Left hindlimb (tissue), 1 donor: ENCODE data around the gene TRAF3.
A peak's percentile ranks its signal among the peaks of the same experiment; 100 is the strongest.

Experiments used
- DNase-seq: peaks from one replicate; pipeline ENCODE4 v3.0.0-alpha.2; 2018

The TRAF3 gene

GRCh38 chr14:102927346-102927877 lies 150.2 kb downstream of the TRAF3 start:
- DNase-seq, result no peak

- DNase-seq, result no peak
Observed at GRCh38 chr14:102927878-102928411, 150.7 kb downstream of the TRAF3 start.

GRCh38 chr14:102928412-102929240 lies 151.4 kb downstream of the TRAF3 start:
- no peak for DNase-seq

GRCh38 chr14:102929241-102930137 lies 152.2 kb downstream of the TRAF3 start:
- peak; percentile 27 for DNase-seq

- DNase-seq, result peak; percentile 30
Observed at GRCh38 chr14:102930138-102930752, 153.0 kb downstream of the TRAF3 start.

GRCh38 chr14:102930753-102931579 lies 153.7 kb downstream of the TRAF3 start:
- DNase-seq, result peak; percentile 34

- peak; percentile 27 for DNase-seq
Observed at GRCh38 chr14:102931580-102932285, 154.5 kb downstream of the TRAF3 start.

- no peak for DNase-seq
Observed at GRCh38 chr14:102932484-102933248, 155.4 kb downstream of the TRAF3 start.

- DNase-seq, result no peak
Observed at GRCh38 chr14:102933618-102934231, 156.5 kb downstream of the TRAF3 start.

- no peak for DNase-seq
Observed at GRCh38 chr14:102935756-102936155, 158.5 kb downstream of the TRAF3 start.

GRCh38 chr14:102937331-102938175 lies 160.3 kb downstream of the TRAF3 start:
- DNase-seq, result no peak

- no peak for DNase-seq
Observed at GRCh38 chr14:102938191-102938590, 160.9 kb downstream of the TRAF3 start.

- no peak for DNase-seq
Observed at GRCh38 chr14:102939329-102939728, 162.1 kb downstream of the TRAF3 start.

GRCh38 chr14:102939820-102940561 lies 162.7 kb downstream of the TRAF3 start:
- DNase-seq, result no peak

GRCh38 chr14:102940729-102941362 lies 163.6 kb downstream of the TRAF3 start:
- no peak for DNase-seq

- no peak for DNase-seq
Observed at GRCh38 chr14:102941419-102942011, 164.3 kb downstream of the TRAF3 start.

GRCh38 chr14:102942069-102942468 lies 164.8 kb downstream of the TRAF3 start:
- no peak for DNase-seq
